DLD1 (cell line): ENCODE measurements around the gene PSEN2.

Experiments
- in situ Hi-C: cut with HindIII; loops from 2 replicates; pipeline ENCODE4 v1.10.0; 2017; ENCODE audit warnings: low sequenced_read_pairs

PSEN2 gene

DNA sequence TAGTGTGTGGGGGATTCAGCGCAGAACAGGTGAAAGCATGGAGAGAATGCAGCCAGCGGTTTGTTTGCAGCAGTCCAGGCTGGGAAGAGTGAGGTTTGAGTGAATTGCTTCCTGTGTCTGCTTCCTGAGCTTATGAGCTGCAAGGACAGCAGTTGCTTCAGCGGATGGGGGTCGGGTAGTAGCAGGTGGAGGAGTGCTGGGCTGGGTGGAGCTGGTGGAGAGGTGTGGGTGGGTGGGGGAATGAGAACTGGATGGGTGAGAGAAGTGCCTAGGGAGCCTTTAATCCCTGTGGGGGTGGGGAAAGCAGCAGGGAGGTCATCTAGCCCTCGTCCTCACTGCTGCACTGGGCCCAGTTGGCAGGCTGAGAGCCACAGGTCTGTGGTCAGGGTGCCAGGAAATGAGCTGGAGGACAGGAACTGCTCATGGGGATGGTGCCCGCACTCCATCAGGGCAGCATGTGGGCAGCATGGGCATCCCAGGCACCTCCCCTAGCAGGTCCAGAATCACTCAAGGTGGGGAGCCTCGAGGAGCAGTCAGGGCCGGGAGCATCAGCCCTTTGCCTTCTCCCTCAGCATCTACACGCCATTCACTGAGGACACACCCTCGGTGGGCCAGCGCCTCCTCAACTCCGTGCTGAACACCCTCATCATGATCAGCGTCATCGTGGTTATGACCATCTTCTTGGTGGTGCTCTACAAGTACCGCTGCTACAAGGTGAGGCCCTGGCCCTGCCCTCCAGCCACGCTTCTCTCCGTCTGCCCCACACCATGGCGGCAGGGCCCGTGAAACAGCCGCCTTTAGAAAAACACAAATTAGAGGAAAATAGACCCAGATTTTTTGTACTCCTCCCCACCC is 14.8 kb downstream of the PSEN2 start:
- in situ Hi-C loops = no loop called here

DNA sequence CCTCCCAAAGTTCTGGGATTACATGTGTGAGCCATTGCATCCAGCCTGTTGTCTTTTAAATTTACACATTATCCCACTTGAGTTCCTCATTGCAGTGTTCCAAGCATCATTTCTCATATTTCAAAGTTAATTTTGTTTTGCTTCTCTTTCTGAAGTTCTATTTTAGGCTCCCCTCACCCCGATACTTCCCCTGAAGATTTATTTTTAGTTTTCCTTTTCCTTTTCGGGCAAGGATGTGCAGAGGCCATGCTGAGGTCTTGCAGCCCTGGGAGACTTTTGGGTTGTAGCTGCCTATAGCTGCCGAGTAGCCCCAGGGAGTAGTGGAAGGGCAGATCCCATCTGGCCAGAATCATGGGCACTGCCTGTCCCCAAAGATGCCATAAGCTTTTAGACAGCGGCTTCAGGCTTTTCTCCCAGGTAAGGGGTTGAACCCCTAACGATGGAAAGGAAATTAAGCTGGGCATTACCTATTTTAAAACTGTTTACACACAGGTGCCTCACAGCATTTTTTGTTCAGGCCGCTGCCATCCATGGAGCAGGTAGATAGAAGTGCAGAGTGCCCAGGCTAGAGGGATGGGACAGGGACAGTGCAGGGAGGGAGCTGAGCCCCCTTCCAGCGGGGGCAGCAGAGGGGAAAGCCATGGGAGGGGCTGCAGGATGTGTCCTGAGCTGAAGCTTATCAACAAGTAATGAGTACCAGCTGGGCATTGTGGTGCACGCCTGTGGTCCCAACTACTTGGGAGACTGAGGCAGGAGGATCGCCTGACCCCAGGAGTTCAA is 15.9 kb downstream of the PSEN2 start:
- in situ Hi-C loops = no loop called here

DNA sequence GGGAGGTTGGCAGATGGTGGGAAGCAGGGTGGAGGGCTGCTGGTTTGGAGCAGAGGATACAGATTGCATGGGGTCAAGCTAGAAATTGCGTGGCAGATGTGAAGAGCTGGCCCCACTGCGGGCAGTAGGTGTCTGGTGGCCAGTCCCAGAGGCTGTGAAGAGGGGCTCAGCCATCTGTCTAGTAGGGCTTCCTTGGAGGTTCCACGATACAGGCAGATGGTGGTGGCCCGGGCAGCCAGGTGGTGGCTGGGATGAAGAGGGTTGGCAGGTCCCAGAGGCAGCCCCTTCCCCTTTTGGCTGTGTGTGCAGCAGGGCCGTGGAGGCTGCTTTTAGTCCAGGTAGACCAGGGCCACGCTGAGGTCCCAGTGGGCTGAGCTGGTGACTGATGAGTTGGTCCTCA is 16.6 kb downstream of the PSEN2 start:
- in situ Hi-C loops = no loop called here

DNA sequence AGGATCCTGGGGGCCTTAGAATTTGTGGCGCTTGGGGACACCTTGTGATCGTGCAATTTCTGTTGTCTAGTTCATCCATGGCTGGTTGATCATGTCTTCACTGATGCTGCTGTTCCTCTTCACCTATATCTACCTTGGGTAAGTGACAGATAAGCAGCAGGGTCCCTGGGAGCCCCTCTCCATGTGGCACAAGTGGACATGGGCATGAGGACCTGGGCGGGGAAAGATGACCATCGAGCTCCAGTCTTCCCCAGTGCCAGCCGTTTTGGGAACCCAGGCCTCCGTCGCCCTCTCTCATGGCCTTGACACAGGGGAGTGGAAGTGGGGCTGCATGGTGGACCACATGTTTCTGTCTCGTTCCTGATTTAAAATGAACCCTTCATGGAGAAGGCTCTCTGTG is 17.6 kb downstream of the PSEN2 start:
- in situ Hi-C loops = no loop called here

DNA sequence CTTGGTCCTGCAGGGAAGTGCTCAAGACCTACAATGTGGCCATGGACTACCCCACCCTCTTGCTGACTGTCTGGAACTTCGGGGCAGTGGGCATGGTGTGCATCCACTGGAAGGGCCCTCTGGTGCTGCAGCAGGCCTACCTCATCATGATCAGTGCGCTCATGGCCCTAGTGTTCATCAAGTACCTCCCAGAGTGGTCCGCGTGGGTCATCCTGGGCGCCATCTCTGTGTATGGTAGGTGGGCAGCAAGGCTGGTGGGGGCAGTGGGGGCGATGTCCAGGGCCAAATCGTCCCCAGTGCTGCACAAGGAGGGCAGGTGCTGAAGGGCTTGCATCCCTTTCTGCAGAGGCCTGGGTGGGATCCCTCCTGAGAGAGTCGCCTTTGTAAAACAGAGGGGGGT is 18.4 kb downstream of the PSEN2 start:
- in situ Hi-C loops = no loop called here

DNA sequence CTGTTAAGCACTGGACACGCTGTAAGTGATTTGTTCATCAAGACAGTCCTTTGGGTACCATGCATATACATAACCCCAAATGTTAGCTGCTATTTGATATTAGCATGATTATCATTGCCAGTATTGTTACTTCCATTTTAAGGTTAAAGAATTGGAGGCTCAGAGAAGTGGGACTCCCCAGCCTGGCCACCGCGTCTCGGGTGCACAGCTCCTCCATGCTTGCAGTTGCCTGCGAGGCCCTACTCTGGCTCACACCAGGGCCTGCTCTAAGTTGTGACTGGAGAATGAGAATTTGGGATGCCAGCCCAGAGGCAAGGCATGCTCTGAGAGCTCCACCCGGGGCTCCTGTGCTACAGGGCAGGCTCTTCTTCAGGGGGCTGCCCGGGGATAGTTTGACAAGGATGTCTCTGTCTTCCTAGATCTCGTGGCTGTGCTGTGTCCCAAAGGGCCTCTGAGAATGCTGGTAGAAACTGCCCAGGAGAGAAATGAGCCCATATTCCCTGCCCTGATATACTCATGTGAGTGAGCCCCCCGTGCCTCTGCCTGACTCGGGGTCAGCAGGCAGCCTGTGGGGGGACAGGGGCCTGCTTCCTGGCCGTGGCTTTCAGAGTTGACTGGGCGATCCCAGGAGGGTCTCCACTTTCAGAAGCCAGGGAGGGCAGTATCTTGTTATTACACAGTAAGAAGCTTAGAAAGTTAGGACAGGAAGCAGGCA is 19.4 kb downstream of the PSEN2 start:
- in situ Hi-C loops = no loop called here

DNA sequence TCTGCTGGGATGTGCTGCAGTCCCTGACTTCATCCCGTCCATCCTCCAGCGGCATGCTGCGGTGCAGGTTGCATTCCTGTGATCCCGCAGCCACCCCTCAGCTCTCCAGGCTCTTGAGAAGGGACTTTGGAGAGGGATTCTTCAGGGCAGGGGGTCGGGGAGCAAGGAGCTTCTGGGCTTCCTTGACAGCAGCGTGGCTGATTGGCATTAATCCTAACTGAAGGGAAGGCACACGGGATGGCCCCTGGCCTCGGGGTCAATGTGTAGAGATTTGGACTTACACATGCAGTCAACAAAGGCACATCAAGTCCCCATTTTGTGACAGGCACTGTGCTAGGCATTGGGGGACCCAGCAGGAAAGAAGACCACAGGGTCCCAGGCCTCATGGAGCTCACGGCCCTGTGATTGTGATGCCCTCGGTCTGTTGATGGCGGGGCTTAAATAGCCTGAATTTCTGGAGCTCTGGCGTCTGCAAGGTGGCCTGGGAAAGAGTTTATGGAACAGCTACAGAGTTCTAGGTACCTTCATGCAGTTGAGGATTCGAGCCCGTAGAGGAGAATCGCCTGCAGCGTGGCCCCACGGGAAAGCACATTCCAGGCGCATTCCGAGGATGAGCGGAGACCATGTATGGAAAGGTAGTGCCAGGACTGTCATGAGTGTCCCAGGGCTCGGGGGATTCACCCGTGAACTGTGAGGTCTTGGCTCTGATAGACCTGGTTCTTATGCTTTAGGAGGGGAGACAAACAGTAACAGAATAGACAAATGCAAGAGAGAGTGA is 20.1 kb downstream of the PSEN2 start:
- in situ Hi-C loops = no loop called here

DNA sequence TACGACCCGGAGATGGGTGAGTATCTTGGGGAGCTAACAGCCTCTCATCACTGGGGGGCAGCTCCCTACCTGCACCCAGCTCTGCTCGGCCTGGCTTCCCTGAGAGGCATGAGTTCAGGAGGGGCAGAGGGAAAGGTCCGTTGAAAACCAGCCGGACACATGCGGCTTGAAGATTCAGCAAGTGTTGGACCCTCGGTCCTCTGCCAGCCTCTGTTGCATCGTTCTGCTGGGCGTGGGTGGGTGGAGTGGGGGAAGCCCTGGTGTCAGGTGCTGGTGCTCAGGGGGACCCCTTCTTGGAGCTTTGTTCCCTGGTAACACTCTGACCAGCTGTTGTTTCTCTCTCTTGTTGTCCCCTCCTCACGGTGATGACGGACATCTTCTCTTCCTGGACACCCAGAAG is 20.9 kb downstream of the PSEN2 start:
- in situ Hi-C loops = no loop called here

DNA sequence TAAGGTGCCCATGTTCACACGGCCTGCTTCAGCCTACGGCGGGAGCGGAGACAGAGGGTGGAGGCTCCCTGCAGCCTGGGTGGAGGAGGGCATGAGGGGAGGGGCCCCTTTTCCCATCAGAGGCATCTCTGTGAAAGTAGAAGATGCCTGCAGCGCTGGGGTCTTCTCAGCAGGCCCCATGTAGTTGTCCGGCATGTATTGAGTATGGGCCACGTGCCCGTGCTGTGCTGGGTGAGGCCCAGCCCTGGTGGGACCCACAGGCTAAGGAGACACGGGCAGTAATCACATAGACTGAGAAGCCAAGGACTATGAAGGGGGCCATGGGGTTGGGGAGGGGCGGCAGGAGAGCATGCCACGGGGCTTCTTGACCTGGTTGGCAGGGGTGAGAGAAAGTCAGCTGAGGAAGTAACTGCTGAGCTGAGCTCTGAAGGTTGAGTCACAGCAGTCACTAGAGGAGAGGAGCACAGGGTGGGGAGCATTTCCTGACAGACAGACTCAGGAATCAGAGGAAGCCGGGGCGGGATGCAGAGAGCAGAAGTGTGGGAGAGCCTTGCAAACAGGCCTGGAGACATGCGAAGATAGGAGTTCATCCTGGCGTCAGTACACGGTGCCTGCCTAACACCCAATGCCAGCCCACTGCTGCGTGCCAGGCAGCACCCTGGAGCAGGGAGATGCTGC is 21.6 kb downstream of the PSEN2 start:
- in situ Hi-C loops = no loop called here

DNA sequence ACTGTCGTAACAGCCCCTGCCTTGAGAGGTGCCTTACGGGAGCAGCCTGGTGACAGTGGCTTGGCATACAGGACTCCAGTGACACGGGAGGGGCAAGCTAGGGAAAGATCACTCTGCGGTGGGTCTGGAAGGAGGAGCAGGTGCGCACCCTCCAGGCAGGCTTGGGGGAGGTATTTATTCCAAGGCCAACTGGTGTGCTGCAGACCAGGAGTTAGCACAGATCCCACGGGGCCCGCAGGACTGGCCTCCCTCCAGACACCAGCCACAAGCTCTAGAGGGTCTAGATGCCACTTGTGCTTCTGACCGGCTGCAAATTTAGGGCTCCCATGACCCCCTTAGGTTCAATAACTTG is 22.1 kb downstream of the PSEN2 start:
- in situ Hi-C loops = no loop called here

DNA sequence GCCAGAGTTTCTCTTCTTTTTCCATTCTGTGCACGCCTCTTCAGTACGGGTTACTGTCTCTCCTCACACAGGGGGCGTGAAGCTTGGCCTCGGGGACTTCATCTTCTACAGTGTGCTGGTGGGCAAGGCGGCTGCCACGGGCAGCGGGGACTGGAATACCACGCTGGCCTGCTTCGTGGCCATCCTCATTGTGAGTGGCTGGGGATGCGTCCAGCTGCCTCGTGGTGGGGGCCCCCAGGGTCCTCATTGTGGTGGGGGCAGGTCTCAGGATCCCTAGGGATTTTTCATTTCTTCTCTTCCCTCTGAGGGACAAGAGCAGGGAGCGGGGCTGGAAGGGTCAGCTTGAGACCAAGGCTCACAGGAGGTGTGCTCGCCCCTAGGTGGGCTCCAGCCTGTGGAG is 23.5 kb downstream of the PSEN2 start:
- in situ Hi-C loops = no loop called here

DNA sequence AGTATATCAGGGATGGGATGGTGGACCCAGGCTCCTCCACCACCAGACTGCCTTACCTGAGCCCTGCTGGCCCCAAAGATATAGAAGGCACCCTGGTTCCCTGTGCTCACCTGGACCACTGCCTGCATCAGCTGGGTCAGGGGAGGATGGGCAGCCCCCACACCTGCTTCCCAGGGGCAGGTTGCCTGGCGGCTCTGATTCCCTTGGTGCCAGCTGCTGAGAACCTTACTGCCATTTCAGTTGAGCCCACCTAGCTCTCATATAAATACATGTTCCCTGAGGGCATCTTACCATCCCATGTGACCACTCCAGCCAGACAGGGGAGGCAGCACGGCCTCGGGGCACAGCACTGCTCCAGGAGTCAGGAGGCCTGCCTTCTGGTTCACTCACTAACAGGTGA is 24.4 kb downstream of the PSEN2 start:
- in situ Hi-C loops = no loop called here

DNA sequence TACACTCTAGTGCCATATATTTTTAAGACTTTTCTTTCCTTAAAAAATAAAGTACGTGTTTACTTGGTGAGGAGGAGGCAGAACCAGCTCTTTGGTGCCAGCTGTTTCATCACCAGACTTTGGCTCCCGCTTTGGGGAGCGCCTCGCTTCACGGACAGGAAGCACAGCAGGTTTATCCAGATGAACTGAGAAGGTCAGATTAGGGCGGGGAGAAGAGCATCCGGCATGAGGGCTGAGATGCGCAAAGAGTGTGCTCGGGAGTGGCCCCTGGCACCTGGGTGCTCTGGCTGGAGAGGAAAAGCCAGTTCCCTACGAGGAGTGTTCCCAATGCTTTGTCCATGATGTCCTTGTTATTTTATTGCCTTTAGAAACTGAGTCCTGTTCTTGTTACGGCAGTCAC is 25.2 kb downstream of the PSEN2 start:
- in situ Hi-C loops = no loop called here

DNA sequence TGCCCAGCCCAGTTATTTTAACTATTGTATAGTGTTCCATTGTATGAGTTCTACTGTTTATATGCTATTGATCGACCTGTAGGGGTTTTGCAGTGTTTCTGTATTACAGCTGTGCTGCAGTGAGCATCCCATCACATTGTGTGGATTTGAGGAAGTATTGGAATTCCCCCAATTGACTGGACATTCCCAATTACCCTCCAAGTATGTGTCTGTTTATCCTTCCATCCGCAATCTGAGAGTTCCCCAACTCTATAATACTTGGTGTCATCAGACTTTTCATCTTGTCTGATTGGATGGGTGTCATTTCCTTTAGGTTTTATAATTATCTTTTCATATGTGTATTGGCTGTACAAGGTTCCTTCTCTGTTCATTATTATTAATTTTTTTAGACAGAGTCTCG is 27.8 kb downstream of the PSEN2 start:
- in situ Hi-C loops = no loop called here

DNA sequence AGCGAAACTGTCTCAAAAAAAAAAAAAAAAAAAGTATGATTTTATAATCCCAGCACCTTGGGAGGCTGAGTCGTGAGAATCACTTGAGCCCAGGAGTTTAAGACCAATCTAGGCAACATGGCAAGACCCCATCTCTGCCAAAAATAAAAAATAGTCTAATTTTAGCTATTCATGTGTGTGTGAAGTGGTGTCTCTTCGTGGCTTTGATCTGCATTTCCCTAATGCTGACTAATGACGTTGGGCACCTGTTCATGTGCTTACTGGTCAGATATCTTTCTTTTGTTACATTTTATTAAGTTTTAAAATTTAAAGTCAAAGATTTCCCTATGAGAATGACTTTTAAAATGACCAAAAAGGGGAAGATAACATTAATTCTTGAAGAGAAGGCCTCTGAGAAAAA is 31.0 kb downstream of the PSEN2 start:
- in situ Hi-C loops = no loop called here

DNA sequence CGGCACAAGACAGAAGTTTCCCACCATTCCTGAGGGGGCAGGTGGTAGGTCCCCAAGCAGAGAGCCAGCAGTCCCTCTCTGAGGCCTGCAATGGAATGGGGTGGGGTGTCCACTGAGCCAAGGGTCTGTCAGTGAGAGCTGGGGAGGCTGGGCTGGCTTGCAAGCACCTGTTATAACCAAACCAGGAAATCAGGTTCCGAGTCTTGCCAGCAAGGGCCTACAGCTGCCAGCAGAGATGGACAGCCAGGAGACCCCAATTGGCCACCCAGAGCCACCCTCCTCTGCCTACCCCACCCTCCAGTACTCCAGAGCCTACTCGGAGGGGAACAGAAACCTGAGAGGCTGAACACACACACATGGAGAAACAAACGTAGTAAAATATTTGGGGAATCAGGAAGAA is 32.2 kb downstream of the PSEN2 start:
- in situ Hi-C loops = no loop called here

DNA sequence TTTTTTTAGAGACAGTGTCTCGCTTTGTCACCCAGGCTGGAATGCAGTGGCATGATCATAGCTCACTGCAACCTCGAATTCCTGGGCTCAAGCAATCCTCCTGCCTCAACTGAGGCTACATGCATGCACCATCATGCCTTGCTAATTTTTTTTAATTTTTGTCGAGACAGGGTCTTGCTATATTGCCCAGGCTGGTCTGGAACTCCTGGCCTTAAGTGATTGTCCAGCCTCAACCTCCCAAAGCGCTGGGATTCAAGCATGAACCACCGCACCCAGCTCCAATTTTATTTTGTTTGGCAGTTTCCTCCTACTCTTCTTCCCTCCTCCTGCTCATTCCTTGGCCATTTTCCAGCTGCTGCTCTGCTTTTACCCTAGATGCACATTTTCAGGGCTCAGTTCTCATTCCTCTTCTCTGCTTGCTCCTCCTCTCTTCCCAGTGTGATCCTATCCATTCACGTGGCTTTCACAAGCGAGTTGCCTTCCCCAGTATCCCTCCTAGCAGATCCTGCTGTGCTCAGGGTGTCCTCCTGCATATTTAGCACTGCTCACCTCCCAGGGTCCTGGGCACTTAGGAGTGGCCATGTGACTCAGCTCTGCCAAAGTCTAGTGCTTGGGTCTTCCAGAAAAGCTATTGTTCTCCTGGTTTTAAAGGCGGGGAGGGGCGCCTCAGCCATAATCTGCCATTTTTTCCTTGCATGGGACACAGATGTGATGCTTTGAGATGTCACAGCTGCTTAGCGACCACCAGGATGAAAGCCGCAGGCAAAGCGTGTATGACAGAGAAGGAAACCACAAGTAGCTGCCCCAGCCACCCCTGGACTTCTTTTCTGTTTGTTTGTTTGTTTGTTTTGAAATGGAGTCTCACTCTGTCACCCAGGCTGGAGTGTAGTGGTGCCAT is 33.7 kb downstream of the PSEN2 start:
- in situ Hi-C loops = no loop called here

DNA sequence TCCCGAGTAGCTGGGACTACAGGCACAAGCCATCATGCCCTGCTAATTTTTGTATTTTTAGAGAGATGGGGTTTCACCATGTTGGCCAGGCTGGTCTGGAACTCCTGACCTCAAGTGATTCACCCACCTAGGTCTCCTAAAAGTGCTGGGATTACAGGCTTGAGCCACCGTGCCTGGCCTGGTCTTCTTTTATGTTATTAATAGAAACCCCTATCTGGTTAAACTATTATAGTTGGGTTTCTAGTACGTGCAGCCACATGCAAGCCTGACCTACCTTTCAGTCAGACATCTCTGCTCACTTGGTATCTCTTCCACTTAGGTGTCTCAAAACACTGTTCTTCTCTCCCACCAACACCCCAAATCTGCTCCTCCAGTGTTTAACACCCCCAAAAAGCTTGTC is 34.4 kb downstream of the PSEN2 start:
- in situ Hi-C loops = no loop called here

DNA sequence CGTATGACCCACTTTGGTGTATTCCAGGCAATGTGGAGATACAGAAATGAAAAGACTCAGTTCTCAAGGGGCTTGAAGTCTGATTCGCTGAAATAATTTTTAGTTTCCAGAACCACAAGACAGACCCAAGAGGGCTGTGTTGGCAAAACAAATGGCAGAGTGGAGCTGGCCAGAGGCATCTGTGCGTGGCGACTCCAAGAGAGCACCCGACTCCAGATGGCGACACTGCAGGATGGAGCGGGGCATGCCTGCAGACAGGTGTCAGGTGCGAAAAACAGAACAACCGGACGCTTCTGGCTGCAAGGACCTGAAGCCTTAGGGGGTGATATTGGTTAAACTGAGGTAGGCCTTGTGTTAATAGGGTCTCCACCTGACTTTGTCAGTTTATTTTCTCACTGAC is 38.0 kb downstream of the PSEN2 start:
- in situ Hi-C loops = no loop called here

DNA sequence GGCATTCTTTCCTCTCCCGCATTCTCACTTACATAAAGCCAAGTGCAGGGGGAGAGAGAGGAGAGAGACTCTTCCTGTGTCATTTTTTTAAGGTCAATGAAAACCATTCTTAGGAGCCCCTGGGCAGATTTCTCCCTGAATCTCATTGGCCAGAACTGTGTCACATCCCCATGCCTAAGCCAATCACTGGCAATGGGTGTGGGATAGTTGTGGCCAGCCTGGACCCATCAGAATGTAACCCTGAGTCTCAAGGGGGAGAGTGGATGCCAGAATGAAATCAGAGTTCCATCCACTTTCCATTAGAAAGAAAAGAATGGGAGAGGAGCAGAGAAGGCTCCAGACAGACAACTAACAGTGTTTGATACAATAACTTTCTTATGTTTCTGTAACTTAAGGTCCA is 38.5 kb downstream of the PSEN2 start:
- in situ Hi-C loops = no loop called here
